GM18861 (cell line): ENCODE data around the gene URI1.

Source experiments
- ATAC-seq: cut with Tn5 transposase; IDR thresholded peaks from one replicate; pipeline ENCODE4 v1.9.1; 2021; ENCODE audit not compliant: unreplicated experiment

Gene URI1

DNA sequence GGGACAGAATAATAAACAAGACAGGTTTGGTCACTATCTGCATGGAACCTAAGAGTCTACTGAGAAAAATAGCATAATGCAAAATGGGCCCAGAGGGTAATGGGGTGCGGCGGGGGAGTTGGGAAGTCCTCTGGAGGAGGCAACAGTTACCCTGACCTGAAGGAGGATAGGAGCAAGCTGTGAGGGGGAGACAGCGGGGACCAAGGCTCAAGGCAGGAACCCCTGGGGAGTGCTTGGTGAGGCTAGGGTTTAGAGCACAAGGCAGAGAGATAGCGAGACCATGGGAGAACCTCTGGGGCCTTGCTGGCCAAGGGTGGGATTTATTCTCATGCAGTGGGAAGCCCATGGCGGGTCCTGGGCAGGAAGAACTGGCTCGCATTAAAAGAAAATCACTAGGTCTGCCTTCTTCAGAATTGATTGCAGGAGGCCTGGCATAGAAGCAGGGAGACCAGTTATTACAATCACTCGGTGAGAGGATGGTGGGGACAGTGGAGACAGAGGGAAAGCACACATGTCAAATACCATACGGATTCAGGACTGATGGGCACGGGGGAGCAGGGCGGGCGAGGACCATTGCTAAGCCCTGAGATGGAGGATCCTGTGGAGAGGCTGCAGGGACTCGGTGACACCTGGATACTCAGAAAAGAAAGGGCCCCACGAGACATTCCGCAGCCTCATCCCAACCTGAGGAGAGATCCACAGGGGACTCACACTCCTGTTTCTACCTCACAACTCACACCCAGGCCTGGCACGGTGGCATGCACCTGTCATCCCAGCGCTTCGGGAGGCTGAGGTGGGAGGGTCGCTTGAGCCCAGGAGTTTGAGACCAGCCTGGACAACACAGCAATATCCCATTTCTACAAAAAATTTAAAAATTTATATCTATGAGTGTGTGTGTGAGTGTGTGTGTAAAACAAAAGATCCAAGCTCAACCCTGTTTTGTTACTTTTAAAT is 110.4 kb downstream of the URI1 start:
- ATAC-seq, result no peak

DNA sequence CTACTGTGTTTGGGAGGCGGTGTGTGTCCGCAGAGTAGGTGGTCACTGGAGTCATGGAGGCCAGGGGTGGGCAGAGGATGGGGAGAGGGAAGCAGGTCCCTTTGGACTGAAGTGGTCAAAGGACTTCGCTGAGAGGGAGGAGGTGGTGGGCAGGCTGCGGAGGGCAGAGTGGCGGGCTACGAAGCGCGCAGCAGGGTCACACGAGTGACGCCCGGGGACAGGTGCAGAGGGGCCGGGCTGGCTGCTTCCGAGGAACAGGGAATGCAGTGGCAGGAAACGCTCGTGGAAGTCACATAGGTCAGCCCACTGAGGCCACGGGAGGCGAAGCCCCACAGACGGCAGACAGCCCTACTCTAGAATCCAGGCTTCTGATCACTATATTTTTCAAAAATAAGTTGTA is 111.5 kb downstream of the URI1 start:
- no peak for ATAC-seq

DNA sequence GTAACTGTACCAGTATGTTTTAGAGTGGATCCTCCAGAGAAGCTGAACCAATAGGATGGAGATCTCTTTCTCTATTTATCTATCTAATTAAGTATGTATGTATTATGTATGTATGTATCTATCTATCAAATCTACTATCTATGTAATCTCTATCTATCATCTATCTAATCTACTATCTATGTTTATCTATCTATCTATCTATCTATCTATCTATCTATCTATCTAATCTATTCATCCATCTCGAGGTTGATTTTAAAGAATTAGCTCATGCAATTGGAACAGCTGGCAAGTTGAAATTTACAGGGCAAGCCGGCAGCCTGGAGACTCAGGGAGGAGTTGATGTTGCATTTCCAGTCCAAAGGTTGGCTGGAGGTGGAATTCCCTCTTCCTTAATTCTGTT is 112.2 kb downstream of the URI1 start:
- no peak for ATAC-seq

DNA sequence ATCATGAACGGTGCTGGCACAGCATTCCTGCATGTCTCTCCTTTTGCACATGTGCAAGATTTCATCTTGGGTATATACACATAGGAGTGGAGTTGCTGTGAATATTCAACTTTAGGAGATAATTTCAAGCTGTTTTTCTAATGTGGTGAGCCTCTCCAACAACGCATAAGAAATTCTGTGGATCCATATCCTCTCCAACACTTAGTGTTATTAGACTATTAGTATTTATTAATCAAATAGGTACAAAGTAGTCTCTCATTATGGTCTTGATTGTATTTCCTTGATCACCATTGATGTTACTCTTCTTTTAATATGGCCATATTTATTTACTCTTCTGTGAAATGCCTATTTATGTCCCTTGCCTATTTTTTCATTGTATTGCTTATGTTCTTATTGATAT is 114.5 kb downstream of the URI1 start:
- ATAC-seq, result no peak

DNA sequence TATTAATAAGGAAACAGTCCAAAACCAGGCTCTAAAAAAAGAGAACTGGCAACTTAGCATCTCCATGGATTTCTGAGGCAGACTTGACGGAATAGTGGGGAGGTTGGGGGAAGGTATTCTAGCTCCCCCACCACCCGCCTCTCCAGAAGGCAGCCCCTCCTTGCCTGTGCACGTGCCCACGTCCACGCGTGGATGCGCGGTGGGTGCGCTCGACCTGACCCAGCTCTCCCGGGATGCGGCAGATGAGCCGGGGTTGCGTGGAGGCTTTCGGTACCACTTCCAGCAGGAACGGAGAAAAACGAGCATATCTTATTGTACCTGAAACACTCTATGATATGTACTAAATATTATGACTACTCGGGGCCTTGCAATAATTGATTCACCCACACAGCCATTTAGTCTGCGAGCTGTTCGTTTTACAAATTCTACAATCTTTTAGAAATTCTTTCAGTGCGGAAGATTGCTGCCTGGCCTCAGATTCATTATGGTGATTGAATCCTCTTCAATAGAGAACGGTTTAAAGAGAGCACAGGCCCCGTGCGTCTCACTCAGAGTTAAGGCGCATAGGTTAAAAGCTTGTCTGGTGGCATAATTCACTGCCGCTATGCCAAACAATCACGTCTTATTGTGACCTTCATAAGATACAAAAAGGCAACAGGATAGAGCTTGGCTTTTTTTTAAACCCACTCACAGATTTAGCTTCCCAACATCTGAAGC is 117.9 kb downstream of the URI1 start:
- no peak for ATAC-seq

DNA sequence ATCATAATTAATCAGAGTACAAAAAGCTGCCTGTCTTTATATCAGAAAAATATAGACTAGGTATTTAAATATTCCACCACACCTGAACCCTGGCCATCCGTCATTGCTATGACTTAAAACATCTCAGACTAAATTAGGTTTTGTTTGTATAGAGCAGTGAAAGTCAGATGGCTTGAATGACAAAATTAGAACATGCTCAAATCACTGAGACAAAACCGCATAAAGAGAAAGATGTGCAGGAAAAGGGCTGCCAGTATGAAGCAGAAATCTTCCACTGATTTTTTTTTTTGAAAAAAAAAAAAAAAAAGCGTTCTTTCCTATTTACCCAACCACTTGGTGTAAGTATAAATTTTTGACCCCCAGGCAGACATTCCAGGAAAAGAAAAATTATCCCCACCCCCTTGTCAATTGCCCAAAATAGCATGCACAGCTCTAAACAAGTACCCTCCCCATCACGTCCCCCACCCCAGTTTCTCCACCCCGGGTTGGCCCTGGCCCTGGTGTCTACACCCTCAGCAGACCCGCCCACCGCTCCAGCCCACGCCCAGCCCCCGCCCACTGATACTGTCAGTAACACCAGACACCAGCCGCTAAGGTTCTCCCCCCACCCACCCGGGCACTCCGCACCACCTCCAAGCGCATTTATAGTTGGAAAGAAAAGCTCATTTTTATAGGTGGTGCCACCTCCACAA is 118.6 kb downstream of the URI1 start:
- no peak for ATAC-seq

DNA sequence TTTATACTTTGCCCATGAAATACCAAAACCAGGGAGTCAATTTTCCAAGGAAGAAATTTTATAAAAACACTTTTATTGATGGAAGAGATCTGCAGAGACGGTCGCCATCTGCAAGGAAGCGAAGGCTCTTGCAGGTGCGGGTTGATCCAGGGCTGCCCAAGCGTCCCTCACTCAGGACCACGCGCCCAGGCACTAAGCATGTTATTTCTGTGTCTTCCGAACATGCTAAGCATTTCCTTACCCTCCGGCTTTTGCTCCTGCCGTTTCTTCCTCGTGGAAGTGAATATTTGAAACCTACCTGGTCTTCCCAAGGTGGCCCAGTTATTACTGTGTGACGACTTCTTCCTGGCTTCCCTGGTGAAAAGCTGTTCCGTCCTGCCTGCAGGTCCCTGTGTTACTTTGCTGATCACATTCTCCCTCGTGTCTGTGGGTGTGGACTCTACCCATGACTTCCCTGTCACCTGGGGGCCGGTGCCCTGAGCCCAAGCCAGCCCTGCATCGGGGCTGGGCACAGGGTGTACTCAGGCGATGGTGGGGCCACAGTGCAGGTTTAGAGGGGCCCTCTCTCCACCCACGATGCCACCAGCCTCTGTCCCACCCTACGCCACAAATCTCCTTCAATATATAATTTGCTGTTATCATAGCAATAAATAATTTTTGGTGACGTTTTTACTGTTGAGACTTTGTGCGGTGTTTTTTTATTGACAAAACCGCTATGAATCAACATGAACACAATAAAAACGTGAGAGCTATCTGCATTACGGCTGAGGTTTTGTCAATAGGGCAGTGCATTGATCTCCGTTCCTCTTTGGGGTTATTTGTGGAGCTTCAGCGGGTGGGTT is 119.4 kb downstream of the URI1 start:
- no peak for ATAC-seq

DNA sequence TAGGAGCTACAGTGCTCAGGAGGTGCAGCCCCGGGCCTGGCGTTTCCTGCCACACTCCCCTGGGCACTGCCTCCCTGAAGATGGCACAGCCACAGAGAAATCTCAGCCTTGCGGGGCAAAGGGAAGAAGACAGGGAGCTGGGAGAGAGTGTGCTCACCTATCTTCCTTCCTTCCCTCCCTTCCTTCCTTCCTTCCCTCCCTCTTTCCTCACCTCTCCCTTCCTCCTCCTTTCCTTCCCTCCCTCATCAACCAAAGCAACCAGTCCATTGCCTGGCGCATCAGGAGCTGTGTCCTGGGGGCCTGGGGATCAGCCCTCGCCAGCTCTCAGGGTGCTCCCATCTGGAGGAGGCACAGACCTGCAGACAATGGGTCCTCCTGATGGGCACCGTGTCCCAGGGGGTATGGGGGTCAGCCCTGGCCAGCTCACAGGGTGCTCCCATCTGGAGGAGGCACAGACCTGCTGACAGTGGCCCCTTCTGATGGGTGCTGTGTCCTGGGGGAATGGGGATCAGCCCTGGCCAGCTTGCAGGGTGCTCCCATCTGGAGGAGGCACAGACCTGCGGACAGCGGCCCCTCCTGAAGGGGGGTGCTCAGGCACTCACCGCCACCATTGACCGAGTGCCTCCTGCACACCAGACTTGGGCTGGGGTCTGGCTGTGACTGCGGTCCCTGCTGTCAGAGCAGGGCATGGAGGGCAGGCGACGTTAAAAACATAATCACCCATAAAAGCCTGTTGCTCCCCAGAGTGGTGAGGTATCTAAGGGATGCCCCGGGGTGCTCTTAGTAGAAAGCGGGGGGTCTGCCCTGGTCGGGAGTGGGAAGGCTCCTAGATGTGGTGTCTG is 120.2 kb downstream of the URI1 start:
- ATAC-seq, result no peak

DNA sequence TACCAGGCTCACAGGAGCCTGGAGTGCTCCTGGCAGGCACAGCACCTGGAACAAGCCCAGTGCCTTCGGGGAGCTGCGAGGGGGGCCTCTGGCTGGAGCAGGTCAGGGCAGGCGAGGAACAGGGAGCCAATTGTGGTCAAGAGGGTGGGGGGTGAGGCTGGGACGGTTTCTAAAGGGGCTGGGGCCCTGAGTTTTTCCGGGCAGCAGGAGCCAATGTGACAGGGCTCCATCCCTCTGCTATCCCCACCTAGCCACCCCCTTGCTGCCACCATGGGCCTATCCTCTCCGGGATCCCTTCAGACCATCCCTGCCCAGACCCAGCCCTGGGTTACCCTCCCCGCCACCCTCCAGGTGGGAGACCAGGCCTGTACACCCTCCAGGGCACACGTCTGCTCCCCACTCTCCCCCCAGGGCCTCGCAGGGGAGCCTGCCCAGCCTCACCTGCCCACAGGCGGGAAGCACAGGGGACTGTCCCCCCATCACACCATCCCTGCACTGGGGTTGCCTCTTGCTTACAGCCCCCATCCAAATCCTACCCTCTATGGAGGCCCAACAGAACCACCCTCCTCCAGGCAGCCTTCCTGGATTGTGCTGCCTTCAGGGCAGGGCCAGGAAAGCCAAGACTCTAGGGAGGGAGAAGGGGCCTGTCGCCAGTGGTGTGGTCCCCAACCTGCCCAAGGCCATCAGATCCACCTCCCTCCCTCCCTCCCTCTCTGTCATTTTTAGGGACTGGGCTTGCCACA is 121.0 kb downstream of the URI1 start:
- ATAC-seq, result no peak

DNA sequence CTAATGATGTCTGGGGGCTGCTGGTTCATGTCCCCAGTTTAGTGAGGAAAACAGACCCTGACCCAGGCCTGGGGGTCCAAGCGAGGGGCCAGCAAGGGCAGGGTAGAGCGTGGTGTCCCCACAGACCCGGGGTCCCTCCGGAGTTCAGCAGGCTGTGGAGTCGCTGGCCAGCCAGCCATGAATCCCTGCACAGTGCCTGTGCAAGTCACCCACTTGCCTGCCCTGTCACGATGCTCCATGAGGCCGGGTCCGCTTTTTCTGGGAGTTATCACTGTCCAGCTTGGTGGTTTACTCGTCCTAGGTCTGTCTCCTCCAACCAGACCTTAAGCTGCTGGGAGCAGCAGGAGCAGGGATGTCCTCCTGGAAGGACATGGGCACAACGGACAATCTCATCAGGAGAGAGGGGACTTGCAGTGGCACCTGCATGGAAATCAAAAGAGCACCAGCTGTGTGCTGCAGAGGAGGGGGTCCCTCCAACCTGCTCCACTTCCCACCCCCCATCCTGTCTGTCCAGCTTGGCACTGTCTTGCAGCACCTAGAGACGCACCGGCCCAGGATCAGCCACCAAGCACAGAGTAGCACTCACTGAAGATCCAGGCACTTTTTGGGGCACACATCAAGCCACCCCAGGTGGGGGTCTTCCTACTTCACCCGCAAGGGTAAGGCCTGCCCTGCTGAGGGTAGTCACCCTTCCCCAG is 121.8 kb downstream of the URI1 start:
- ATAC-seq, result no peak

DNA sequence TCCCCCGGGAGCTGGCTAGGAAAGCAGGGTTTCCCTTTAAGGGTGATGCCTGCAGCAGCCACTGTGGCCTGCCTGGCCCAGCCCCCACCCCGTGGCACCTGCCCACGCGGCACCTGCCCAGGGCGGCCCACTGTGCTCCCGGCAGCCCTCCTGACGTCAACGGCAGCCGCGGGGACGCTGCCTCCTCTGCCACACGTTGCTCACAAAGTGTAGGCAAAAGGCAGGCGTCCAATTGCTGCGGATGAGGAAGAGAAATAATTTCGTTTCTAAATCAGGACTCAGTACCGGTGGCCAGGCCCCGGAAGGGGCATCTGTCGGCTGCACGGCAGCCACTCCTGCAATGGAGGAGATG is 122.3 kb downstream of the URI1 start:
- ATAC-seq, result no peak

DNA sequence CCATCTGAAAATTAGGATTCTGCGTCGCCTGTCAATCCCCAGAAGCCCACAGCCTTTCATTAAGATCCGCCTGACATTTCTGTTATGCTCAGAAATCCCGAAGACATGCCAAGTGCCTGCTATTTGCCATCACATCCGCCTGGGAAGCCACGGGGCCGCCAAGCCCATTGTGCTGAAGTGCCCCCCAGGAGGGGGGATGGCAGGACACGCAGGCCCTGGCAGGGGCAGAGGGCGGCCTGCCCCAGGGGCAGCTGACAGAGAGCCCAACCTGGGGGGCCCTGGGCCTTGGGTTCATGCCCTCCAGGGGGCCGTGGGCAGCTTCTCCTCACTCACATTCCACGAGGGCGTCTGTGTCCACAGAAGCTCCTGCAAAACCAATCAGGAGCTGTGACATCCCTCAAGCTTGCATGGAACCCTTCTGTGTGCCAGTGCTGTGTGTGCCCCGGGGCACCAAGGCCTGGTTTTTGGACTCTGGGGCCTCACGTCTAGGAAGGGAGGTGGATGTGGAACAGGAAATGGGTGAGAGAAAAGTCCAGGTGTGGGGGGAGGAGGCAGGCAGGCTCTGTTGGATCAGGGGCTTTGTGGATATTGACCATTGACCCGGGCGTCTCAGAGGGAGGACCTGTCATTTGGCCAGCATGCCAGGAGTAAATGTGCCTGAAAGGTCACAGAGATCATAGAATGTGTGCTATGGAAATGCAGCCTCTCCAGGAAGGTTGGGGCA is 122.9 kb downstream of the URI1 start:
- ATAC-seq, result no peak

DNA sequence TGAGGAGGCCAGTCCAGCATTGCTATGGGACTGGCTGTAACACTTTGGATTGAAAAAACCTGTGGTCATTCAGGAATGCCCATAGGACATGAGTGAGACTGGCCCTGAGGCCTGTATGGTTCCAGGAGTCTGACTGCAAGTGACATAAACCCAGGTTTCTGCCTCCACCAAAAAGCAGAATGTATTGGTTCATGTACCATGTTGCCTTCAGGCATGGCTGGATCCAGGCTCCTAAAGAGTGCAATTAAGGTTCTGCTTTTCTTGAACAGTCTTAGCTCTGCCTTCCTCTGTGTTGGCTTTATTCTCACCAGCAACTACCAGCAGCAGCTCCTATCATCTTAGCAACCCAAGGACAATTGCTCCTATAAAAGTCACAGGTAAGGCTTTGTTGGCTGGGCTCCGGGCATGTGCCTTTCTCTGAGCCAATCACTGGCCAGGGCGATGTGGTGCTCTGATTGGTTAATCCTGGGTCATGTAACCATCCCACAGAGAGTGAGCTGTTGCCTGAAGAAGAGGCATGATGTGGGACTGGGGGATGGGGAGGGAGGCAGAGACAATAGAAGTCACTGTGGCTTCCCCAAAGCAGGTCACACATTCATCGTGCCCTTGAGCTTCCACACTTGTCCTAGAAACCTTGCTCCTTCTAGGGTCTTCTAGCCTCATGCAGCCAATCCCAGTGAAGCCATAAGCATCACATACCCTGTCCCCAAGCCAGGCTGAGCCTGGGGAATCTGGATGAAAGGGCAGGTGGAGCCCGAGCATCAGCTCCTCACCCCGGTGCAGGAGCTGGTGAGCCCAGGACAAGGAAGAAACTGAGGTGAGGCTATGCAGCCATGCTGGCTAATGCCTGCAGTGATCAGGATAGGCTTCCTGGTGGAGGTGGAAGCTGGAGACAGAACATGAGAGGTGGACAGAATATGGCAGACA is 123.9 kb downstream of the URI1 start:
- ATAC-seq, result no peak
